Esophagus squamous epithelium (tissue), 5 donors: ENCODE measurements around the gene IRAK4. TPM values are rescaled to one million over a fixed set of nuclear protein-coding genes. Genes with fewer than 3 reads are reported as not detected.

Source experiments
- DNase-seq: peaks from one replicate; lab custom pipeline; 2025; lab: John Stamatoyannopoulos, UW
- H3K27ac ChIP-seq, 4 donors: fragments of 200-600 bp; sonication (generic); one replicate each; pipeline ENCODE4 v1.5.1; 2016 to 2019; ENCODE audit warnings: mild to moderate bottlenecking in 1 of 4
- H3K27me3 ChIP-seq, 4 donors: fragments of 200-600 bp; sonication (generic); 1 replicate in 3 of 4; 2 replicates in 1 of 4; pipeline versions ENCODE4 v1.5.1 to v1.6.0; 2017 to 2021; ENCODE audit warnings: antibody characterized with exemption in 1 of 4
- H3K36me3 ChIP-seq, 3 donors: fragments of 200-600 bp; sonication (generic); one replicate each; pipeline ENCODE4 v1.5.1; 2016 to 2019
- H3K4me1 ChIP-seq, 3 donors: fragments of 200-600 bp; sonication (generic); one replicate each; pipeline ENCODE4 v1.5.1; 2017 to 2019
- H3K4me3 ChIP-seq, 4 donors: fragments of 200-600 bp; sonication (generic); 1 replicate in 3 of 4; 2 replicates in 1 of 4; pipeline ENCODE4 v1.5.1; 2016 to 2019; ENCODE audit warnings: mild to moderate bottlenecking in 2 of 4, moderate library complexity in 1 of 4
- H3K9me3 ChIP-seq, 3 donors: fragments of 200-600 bp; sonication (generic); one replicate each; pipeline ENCODE4 v1.5.1; 2016 to 2019
- POLR2A ChIP-seq, 4 donors: fragments of 450-650 bp; IDR thresholded peaks; one replicate each; pipeline ENCODE4 v1.6.1; 2017; ENCODE audit warnings: antibody characterized with exemption in 4 of 4, mild to moderate bottlenecking in 4 of 4, moderate library complexity in 3 of 4
- WGBS, 2 donors: methylation state at CpG; one replicate each; pipeline ENCODE4 v1.1.5; 2018; 5-methylcytosine and 5-hydroxymethylcytosine counted together
- intact Hi-C: fragments of 100-400 bp; cut with DNase I; formaldehyde crosslinking; loops from one replicate; pipeline ENCODE4 v1.15.0; 2022
- total RNA-seq, 4 donors: library from RNA; depleted of rRNA; stranded (reverse); fragments of >200 nt; gene quantifications; one replicate each; pipeline ENCODE4 v1.1.0, GENCODE V29; 2016
- TF ChIP-seq, protein P1 (sequence below), 6 experiments: fragments of 450-650 bp in 4 of 6; fragments of 200-600 bp in 2 of 6; sonication (generic) in 2 of 6; IDR thresholded peaks; one replicate each; pipeline ENCODE4 v1.5.1; 2016 to 2019; ENCODE audit warnings: antibody characterized with exemption in 6 of 6, mild to moderate bottlenecking in 4 of 6, moderate library complexity in 4 of 6
- donor health status: DM: yes; HTN: yes; CAD: no.

IRAK4 gene
- 10 to 100 TPM; 19.8 to 26.3 (median 22.5) TPM for total RNA-seq

DNA sequence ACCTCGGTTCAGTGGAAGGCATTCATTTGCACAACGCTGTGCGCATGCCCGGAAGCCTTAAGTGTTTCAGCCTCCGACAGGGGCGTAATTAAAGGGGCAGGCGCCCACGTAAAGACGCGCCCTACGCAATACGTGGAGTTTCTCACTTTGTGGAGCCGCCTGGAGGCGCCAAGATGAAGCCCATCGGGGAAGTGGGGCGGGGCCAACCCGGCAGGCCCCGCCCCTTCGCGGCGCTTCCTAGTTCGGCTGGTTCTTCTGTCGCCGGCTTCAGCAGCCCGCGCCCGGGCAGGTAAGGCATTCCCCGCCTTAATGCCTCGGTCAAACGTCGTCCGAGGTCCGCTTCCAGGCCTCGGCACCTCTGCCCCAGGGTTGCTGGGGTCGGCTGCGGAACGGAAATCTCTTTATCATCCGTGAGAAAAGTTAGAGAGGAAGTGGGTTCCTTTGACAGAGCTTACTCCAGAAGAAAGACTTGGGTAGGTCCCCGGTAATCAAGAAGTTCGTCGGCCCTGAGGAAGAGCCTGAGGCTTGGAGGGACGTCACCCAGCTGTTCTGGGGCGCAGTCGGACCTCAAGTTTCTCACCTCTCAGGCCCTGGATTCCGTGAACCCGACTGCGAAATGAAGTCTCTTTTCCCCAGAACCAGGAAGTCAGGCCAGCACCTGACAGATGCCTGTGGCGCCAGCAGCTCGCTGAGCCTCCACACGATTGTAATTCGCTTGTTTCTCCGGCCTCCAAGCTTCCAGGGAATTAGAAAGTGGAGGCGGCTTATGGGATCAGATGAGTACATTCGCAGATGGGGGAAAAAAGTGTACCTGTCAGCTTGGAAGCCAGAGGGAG is at the start of gene IRAK4, which contains the start of gene PUS7L:
TSS of gene IRAK4 (plus strand) at position 224 of the 836 bp plus-strand sequence. CDS start 9,161 bp downstream, outside the sequence.
TSS of gene PUS7L (minus strand) at position 63 of the 836 bp plus-strand sequence. CDS start 3,545 bp downstream, outside the sequence.
- DNase-seq, result peak; percentile 80
- Histone ChIP-seq H3K27me3 (no peaks in the 10 kb centered on the region), H3K4me3 (peak within 1 kb of the TSS; percentile 52 to 82 (median 66)), H3K36me3 (peaks cover 0 to 16% (median 0%) of the 10 kb centered on the region in 3 donors), H3K27ac (peak within 1 kb of the TSS; percentile 90 to 95 (median 94)), H3K9me3 (no peaks in the 10 kb centered on the region), H3K4me1 (peaks cover 5 to 54% (median 27%) of the 10 kb centered on the region in 3 donors)
- intact Hi-C loops, result no loop called here
- 0 to 7% methylated on average over 11 to 30 of the region's 54 CpGs for WGBS, 2 donors
- TF ChIP-seq, protein P1, sequence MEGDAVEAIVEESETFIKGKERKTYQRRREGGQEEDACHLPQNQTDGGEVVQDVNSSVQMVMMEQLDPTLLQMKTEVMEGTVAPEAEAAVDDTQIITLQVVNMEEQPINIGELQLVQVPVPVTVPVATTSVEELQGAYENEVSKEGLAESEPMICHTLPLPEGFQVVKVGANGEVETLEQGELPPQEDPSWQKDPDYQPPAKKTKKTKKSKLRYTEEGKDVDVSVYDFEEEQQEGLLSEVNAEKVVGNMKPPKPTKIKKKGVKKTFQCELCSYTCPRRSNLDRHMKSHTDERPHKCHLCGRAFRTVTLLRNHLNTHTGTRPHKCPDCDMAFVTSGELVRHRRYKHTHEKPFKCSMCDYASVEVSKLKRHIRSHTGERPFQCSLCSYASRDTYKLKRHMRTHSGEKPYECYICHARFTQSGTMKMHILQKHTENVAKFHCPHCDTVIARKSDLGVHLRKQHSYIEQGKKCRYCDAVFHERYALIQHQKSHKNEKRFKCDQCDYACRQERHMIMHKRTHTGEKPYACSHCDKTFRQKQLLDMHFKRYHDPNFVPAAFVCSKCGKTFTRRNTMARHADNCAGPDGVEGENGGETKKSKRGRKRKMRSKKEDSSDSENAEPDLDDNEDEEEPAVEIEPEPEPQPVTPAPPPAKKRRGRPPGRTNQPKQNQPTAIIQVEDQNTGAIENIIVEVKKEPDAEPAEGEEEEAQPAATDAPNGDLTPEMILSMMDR (IDR thresholded peaks at IDR 0.05), result peak; percentile 20 to 61 (median 44)
- peak in 2 of 4 donors; percentile 75 to 76 for TF ChIP-seq POLR2A (IDR thresholded peaks at IDR 0.05)

DNA sequence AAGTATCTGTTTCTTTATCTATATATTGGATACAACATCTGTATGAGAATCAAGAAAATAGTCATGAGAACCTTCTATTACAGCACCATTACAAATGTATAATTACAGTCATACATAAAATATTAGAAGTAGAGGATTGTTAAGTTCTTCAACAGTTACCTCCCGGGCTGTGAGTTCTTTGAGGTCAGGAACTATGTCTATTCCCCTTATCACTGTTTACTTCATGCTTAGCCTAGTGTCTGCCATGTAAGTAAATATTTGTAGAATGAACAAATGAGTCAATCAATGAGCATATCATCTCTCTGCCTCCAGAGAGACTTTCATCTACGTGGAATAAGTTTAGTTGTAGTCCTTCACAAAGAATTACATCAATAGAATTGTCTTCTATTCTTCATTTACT is 47.4 kb upstream of the IRAK4 start:
- DNase-seq, result no peak
- Histone ChIP-seq H3K4me1 (no peaks in the 10 kb centered on the region), H3K27ac (no peak overlapping the region), H3K36me3 (no peaks in the 10 kb centered on the region), H3K4me3 (no peak overlapping the region), H3K27me3 (peaks cover 0 to 21% (median 0%) of the 10 kb centered on the region in 4 donors), H3K9me3 (no peaks in the 10 kb centered on the region)
- TF ChIP-seq, protein P1 (IDR thresholded peaks at IDR 0.05), result no peak
- TF ChIP-seq POLR2A (IDR thresholded peaks at IDR 0.05), result no peak
- intact Hi-C loops, result no loop called here
- 20 to 42% methylated on average over 2 of the region's 2 CpGs for WGBS, 2 donors

DNA sequence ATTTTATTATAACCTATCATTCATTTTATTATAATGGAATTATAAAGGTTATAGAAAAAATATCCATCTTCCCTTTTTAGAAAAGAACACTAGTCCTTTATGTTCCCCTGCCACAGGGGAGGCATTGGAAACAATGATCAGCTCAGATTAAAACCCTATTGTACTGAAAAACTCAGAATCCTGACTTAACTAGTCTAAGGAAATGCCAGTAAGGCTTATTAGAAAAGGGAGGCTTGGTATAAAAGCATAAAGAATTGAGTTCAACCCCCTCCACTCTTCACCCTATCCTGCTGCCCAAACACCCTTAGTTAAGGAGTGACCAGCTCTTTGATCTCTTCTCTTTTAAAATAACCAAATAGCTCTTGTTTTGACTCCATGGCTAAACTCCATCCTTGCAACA is 36.1 kb upstream of the IRAK4 start:
- DNase-seq, result no peak
- TF ChIP-seq POLR2A (IDR thresholded peaks at IDR 0.05), result no peak
- TF ChIP-seq, protein P1 (IDR thresholded peaks at IDR 0.05), result no peak
- no peak overlapping the region for H3K27ac ChIP-seq
- no peak overlapping the region for H3K4me3 ChIP-seq
- no peaks in the 10 kb centered on the region for H3K9me3 ChIP-seq
- H3K36me3 ChIP-seq, result peaks cover 0 to 5% (median 0%) of the 10 kb centered on the region in 3 donors
- no peaks in the 10 kb centered on the region for H3K27me3 ChIP-seq
- no peaks in the 10 kb centered on the region for H3K4me1 ChIP-seq
- intact Hi-C loops, result no loop called here

DNA sequence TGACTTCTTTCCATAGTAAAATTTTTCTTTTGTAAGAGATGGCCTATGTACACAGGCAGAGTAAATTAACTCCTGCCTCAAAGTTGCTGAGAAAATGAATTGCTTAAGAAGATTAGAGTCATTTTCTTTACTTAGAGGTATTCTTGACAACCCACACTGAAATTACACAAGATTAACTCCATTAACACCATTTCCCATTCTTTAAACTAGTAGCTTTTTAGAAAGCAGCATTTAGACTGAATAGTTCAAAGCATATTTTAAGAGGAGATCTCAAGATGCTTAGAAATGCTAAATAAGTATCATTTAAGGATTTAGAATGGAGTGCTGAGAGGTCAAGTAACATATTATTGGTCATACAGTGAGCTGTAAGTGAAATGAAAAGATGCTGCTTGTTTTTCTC is 35.6 kb upstream of the IRAK4 start:
- Histone ChIP-seq H3K27ac (no peak overlapping the region), H3K27me3 (no peaks in the 10 kb centered on the region), H3K4me3 (no peak overlapping the region), H3K9me3 (no peaks in the 10 kb centered on the region), H3K36me3 (peaks cover 0 to 5% (median 0%) of the 10 kb centered on the region in 3 donors), H3K4me1 (no peaks in the 10 kb centered on the region)
- intact Hi-C loops, result no loop called here
- DNase-seq, result no peak
- TF ChIP-seq POLR2A (IDR thresholded peaks at IDR 0.05), result no peak
- TF ChIP-seq, protein P1 (IDR thresholded peaks at IDR 0.05), result no peak

DNA sequence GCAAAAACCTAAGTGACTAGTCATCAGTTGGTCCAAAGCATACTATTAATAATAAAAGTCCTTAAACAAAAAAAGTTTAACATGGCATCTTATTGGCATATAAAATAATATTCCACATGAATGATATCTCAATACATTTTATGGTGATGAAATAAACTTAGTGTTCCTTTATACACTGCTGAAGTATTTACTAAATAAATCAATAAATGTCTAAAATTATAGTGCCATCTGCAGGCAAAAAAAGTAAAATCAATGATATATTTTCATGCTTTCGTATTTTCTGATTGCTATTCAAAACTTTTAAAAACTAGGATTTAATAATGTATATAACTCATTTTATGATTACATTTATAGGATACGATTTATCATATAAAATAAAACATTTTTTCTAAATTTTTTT is 30.6 kb upstream of the IRAK4 start:
- Histone ChIP-seq H3K4me3 (no peak overlapping the region), H3K4me1 (no peaks in the 10 kb centered on the region), H3K27ac (no peak overlapping the region), H3K36me3 (peaks cover 0 to 41% (median 4%) of the 10 kb centered on the region in 3 donors), H3K27me3 (no peaks in the 10 kb centered on the region), H3K9me3 (no peaks in the 10 kb centered on the region)
- no peak for DNase-seq
- TF ChIP-seq, protein P1 (IDR thresholded peaks at IDR 0.05), result peak in 2 of 6 experiments; percentile 12 to 13
- TF ChIP-seq POLR2A (IDR thresholded peaks at IDR 0.05), result no peak
- intact Hi-C loops, result no loop called here
- 50 to 53% methylated on average over 2 of the region's 2 CpGs for WGBS, 2 donors
